Activated CD8-positive, alpha-beta memory T cell treated with anti-CD3 and anti-CD28 coated beads, Interleukin-2, amount 10 ng/mL, durations not matched to agents 7 days and 5 days (primary cell): ENCODE measurements around the gene TFG. TPM values are rescaled to one million over a fixed set of nuclear protein-coding genes. Genes with fewer than 3 reads are reported as not detected.
A peak's percentile ranks its signal among the peaks of the same experiment; 100 is the strongest.
"Not testable (repeated sequence)": the region's sequence is repeated elsewhere in the genome, so short reads cannot be mapped to it uniquely, and the experiment has no call there.

ENCODE experiments used
- ATAC-seq: fragments of 150-1000 bp; cut with Tn5 transposase; one replicate; pipeline ENCODE4 v1.10.0; 2021; ENCODE audit warnings: moderate library complexity
- CTCF ChIA-PET: fragments of 350-600 bp; sonication (Branson Sonifier 250); formaldehyde crosslinking; loops from one replicate; lab custom pipeline; 2021; ENCODE audit warnings: antibody characterized with exemption; lab: Charles Lee
- DNase-seq: peaks from one replicate; pipeline ENCODE4 v3.0.0-alpha.2; 2020
- H3K27ac Mint-ChIP-seq: one replicate; pipeline ENCODE4 v1.8.0; 2021; ENCODE audit warnings: mild to moderate bottlenecking, mixed read lengths
- H3K27me3 Mint-ChIP-seq: one replicate; pipeline ENCODE4 v1.8.0; 2021; ENCODE audit warnings: mixed read lengths
- H3K36me3 Mint-ChIP-seq: one replicate; pipeline ENCODE4 v1.8.0; 2021; ENCODE audit warnings: mild to moderate bottlenecking, mixed read lengths
- H3K4me1 Mint-ChIP-seq: one replicate; pipeline ENCODE4 v1.8.0; 2021; ENCODE audit warnings: mixed read lengths
- H3K4me3 Mint-ChIP-seq: one replicate; pipeline ENCODE4 v1.8.0; 2021; ENCODE audit warnings: mild to moderate bottlenecking, moderate library complexity, mixed read lengths
- H3K9me3 Mint-ChIP-seq: one replicate; pipeline ENCODE4 v1.8.0; 2022; ENCODE audit warnings: low read depth, mixed read lengths
- total RNA-seq, 2 experiments: library from RNA; stranded (reverse); gene quantifications; one replicate each; pipeline ENCODE4 v1.2.3, GENCODE V29; 2021

Gene TFG
- total RNA-seq: 10 to 100 TPM; 44.0 to 49.0 TPM

DNA sequence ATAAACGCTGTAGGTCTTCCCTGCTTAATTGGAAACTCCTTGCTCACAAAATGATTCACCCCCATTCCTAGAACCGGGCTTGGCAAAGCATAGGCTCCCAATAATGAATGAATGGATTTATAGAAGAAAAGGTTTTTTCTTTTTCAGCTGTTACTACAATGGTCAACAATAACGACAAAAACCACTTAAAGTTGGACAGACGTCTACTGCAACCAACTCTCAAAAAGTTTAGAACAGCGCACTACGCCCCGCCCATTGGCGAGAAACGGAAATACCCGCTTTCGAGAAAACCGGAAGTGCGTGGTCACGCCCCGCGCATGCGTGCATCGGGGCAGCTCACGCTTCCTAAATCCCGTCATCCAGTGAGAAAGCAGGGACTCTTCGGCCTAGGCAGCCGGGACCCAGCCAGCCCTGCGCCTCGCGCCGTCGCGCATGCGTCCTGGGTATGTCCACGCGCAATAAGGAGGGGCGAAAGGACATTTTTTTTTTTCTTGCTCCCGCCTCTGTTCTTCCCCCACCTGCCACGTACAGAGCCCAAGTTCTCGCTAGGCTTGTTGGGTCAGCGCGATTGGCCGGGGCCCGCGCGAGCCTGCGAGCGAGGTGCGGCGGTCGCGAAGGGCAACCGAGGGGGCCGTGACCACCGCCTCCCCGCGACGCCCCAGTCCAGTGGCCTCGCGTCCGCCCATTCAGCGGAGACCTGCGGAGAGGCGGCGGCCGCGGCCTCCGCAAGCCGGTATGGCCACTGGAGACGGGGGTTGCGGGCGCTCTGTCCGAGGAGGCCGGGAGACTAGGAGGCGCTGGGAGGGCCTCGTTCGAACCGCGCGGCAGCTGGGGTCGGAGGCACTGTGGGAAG, at the start of gene TFG:
TSS of gene TFG (plus strand) at position 506 of the 853 bp plus-strand sequence. CDS start 4,192 bp downstream, outside the sequence.
- CTCF ChIA-PET: interaction anchor here (1.0 to 1.8 kb wide), 3 partner anchors 12 to 106 kb away, joined by 5 to 7 read pairs (median 6); no protein-coding TSS in a partner anchor
- peaks cover 34% of the 10 kb centered on the region for H3K36me3 Mint-ChIP-seq
- peak within 1 kb of the TSS; percentile 93 for H3K27ac Mint-ChIP-seq
- DNase-seq (peak; percentile 98), ATAC-seq (peak; percentile 97)
- no peaks in the 10 kb centered on the region for H3K27me3 Mint-ChIP-seq
- H3K9me3 Mint-ChIP-seq: no peaks in the 10 kb centered on the region
- H3K4me3 Mint-ChIP-seq: peak within 1 kb of the TSS; percentile 73
- H3K4me1 Mint-ChIP-seq: peaks cover 37% of the 10 kb centered on the region

GRCh38 chr3:100661294-100661693, 48.0 kb upstream of the TFG start:
- not testable (repeated sequence) for DNase-seq, H3K4me3 Mint-ChIP-seq, ATAC-seq, H3K9me3 Mint-ChIP-seq, H3K36me3 Mint-ChIP-seq, H3K27ac Mint-ChIP-seq
- CTCF ChIA-PET: interaction anchor here (1.4 kb wide), 1 partner anchor 12 kb away, joined by 3 read pairs; no protein-coding TSS in a partner anchor
- peaks cover 19% of the 10 kb centered on the region for H3K4me1 Mint-ChIP-seq
- H3K27me3 Mint-ChIP-seq: peaks cover 16% of the 10 kb centered on the region

GRCh38 chr3:100662113-100662823, 47.0 kb upstream of the TFG start:
- no peak for ATAC-seq
- H3K36me3 Mint-ChIP-seq: no peaks in the 10 kb centered on the region
- no peaks in the 10 kb centered on the region for H3K9me3 Mint-ChIP-seq

GRCh38 chr3:100665230-100665629, 44.1 kb upstream of the TFG start:
- Mint-ChIP-seq H3K9me3 (no peaks in the 10 kb centered on the region), H3K4me1 (peaks cover 19% of the 10 kb centered on the region), H3K4me3 (peak overlapping the region; percentile 38), H3K27me3 (peaks cover 13% of the 10 kb centered on the region), H3K36me3 (no peaks in the 10 kb centered on the region), H3K27ac (peak overlapping the region; percentile 67)
- peak; percentile 91 for ATAC-seq
- DNase-seq: peak; percentile 57
- CTCF ChIA-PET: interaction anchor here (1.4 kb wide), 1 partner anchor 45 kb away, joined by 5 read pairs; no protein-coding TSS in a partner anchor

More at GRCh38 chr3:100662113-100662823, 47.0 kb upstream of the TFG start:
- no peak overlapping the region for H3K4me3 Mint-ChIP-seq
- peaks cover 19% of the 10 kb centered on the region for H3K4me1 Mint-ChIP-seq
- DNase-seq: no peak
- CTCF ChIA-PET: no interaction called here
- H3K27me3 Mint-ChIP-seq: peaks cover 16% of the 10 kb centered on the region
- H3K27ac Mint-ChIP-seq: no peak overlapping the region

- H3K27me3 Mint-ChIP-seq: peaks cover 13% of the 10 kb centered on the region
- H3K27ac Mint-ChIP-seq, H3K36me3 Mint-ChIP-seq, H3K9me3 Mint-ChIP-seq, ATAC-seq, DNase-seq, CTCF ChIA-PET, H3K4me3 Mint-ChIP-seq: not testable (repeated sequence)
- H3K4me1 Mint-ChIP-seq: peaks cover 19% of the 10 kb centered on the region
Measured at GRCh38 chr3:100666699-100667098, 42.6 kb upstream of the TFG start.

GRCh38 chr3:100667316-100667715, 42.0 kb upstream of the TFG start:
- DNase-seq, ATAC-seq, H3K27ac Mint-ChIP-seq, H3K4me3 Mint-ChIP-seq, H3K36me3 Mint-ChIP-seq, H3K9me3 Mint-ChIP-seq, CTCF ChIA-PET: not testable (repeated sequence)
- peaks cover 19% of the 10 kb centered on the region for H3K4me1 Mint-ChIP-seq
- peaks cover 11% of the 10 kb centered on the region for H3K27me3 Mint-ChIP-seq

- peaks cover 21% of the 10 kb centered on the region for H3K27me3 Mint-ChIP-seq
- DNase-seq, H3K4me1 Mint-ChIP-seq, CTCF ChIA-PET, H3K27ac Mint-ChIP-seq, H3K9me3 Mint-ChIP-seq, ATAC-seq, H3K36me3 Mint-ChIP-seq, H3K4me3 Mint-ChIP-seq: not testable (repeated sequence)
Measured at GRCh38 chr3:100670995-100671394, 38.3 kb upstream of the TFG start.

- CTCF ChIA-PET: no interaction called here
- Mint-ChIP-seq H3K27me3 (peaks cover 20% of the 10 kb centered on the region), H3K4me1 (no peaks in the 10 kb centered on the region), H3K27ac (no peak overlapping the region), H3K4me3 (no peak overlapping the region), H3K36me3 (no peaks in the 10 kb centered on the region), H3K9me3 (no peaks in the 10 kb centered on the region)
- ATAC-seq (no peak), DNase-seq (no peak)
Measured at GRCh38 chr3:100681496-100681895, 27.8 kb upstream of the TFG start.

DNA sequence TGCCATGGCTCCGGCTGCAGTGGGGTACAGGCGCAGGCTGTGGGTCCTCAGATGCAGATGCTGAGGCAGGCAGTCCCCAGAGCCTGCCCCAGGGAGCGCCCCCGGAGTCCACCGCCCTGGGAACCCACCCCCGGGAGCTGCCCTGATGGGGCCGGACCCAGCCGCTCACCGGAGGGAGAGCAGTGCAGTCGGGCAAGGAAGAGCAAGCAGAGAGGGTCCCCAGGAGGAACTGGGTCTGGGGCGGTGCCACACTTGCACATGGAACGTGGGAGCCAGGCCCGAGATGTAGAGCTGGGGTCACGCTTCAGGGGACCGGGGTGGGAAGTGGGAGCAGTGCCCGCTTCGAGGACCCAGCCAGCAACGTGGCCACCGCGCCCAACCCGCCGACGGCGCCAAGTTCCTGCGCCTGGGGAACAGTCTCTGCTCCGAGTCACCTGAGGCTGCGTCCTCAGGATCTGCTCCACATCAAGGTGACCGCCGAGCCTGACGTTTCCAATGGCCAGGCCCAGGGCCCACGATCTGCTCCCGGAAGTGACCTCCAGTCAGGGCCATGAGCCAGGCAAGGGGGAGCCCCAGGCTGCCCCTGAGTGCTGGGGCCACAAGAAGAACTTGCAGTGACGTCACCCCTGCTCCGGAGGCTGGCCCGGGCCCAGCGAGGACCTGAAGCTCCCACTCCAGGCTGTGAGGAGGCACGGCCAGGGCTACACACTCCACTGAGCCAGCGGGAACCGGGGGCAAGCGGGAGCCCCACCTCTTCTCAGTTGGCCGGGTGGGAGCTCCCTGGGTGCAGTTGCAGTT, 27.0 kb upstream of the TFG start:
- Mint-ChIP-seq H3K27ac (no peak overlapping the region), H3K4me1 (no peaks in the 10 kb centered on the region), H3K4me3 (no peak overlapping the region), H3K27me3 (peaks cover 16% of the 10 kb centered on the region), H3K36me3 (no peaks in the 10 kb centered on the region), H3K9me3 (no peaks in the 10 kb centered on the region)
- CTCF ChIA-PET: no interaction called here
- ATAC-seq: peak; percentile 12
- DNase-seq: no peak

DNA sequence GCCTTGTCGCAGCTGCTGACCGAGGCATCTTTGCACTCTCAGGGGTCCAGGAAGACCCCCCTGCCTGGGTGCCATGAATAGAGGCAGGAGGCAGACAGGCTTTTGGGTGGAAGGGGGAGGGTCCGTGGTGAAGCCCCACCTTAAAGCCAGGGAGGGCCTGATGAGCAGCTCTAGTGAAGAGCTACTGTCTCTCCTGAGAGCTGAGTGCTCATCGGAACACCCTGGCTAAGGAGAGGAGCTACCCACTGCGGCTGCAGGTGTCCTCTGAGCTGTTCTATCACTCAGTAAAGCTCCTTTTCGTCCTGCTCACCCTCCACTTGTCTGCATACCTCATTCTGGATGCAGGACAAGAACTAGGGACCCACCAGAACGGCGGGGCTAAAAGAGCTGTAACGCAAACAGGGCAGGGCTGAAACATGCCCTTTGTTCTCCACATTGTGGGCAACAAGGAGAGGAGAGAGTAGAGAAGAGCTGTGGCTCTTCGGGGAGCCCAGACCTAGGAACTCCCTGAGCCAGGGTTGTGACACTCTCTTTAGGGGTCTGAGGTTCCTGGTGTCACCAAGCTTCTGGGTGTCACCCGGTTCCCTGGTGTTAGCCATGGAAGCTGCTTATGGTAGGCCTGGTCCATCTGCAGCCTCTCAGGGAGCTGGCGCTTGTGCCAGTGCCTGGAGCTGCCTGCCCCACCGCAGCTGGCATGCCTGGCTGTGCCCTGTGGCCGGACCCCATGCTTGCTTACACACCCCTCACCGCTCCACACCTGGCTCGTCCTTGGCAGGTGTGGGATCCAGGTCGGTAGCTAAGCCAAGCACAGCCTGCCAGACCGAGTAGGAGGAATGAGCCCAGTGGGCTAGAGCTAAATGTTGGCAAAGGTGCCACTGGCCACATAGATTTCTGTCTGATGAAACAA, 26.2 kb upstream of the TFG start:
- H3K36me3 Mint-ChIP-seq: no peaks in the 10 kb centered on the region
- no peak for ATAC-seq
- CTCF ChIA-PET: interaction anchor here (1.0 kb wide), 1 partner anchor 15 kb away, joined by 3 read pairs; no protein-coding TSS in a partner anchor

GRCh38 chr3:100693225-100693624, 16.1 kb upstream of the TFG start:
- no peak for ATAC-seq

More for the DNA sequence above, 26.2 kb upstream of the TFG start:
- Mint-ChIP-seq H3K4me3 (no peak overlapping the region), H3K9me3 (no peaks in the 10 kb centered on the region), H3K4me1 (no peaks in the 10 kb centered on the region), H3K27me3 (peaks cover 9% of the 10 kb centered on the region), H3K27ac (no peak overlapping the region)
- no peak for DNase-seq

GRCh38 chr3:100695696-100696095, 13.6 kb upstream of the TFG start:
- CTCF ChIA-PET: interaction anchor here (0.8 kb wide), 1 partner anchor 27 kb away, joined by 3 read pairs; no protein-coding TSS in a partner anchor
- H3K36me3 Mint-ChIP-seq: no peaks in the 10 kb centered on the region
- H3K4me1 Mint-ChIP-seq: no peaks in the 10 kb centered on the region
- ATAC-seq (no peak), DNase-seq (no peak)
- H3K9me3 Mint-ChIP-seq: no peaks in the 10 kb centered on the region
- peaks cover 47% of the 10 kb centered on the region for H3K27me3 Mint-ChIP-seq
- H3K4me3 Mint-ChIP-seq: no peak overlapping the region
- no peak overlapping the region for H3K27ac Mint-ChIP-seq

More at GRCh38 chr3:100693225-100693624, 16.1 kb upstream of the TFG start:
- DNase-seq: no peak
- no peak overlapping the region for H3K27ac Mint-ChIP-seq
- peaks cover 39% of the 10 kb centered on the region for H3K27me3 Mint-ChIP-seq
- H3K4me3 Mint-ChIP-seq: no peak overlapping the region
- no peaks in the 10 kb centered on the region for H3K4me1 Mint-ChIP-seq
- CTCF ChIA-PET: no interaction called here
- H3K36me3 Mint-ChIP-seq: no peaks in the 10 kb centered on the region
- peaks cover 2% of the 10 kb centered on the region for H3K9me3 Mint-ChIP-seq
